K562 (cell line): Measurements from ENCODE around the gene C3orf80. TPM values are rescaled to one million over a fixed set of nuclear protein-coding genes. Genes with fewer than 3 reads are reported as not detected.

Experiments used
- BCOR ChIP-seq: fragments of 450-650 bp; IDR thresholded peaks from 2 replicates; pipeline ENCODE4 v1.6.1; 2016
- CXXC5 ChIP-seq: fragments of 250-450 bp; sonication (Bioruptor Pico); IDR thresholded peaks from 2 replicates; pipeline ENCODE4 v1.8.0; 2022; ENCODE audit warnings: inconsistent platforms, mild to moderate bottlenecking, moderate library complexity
- ELF2 ChIP-seq: fragments of 250-450 bp; sonication (Bioruptor Pico); IDR thresholded peaks from 2 replicates; pipeline ENCODE4 v1.5.0; 2021; ENCODE audit warnings: mild to moderate bottlenecking
- GABPA ChIP-seq: fragments of 200-800 bp; sonication (Bioruptor generic); conservative IDR thresholded peaks from 2 replicates; pipeline ENCODE4 v1.6.1; 2016; ENCODE audit warnings: low read depth, missing genetic modification characterization, missing compliant biosample characterization
- HDAC2 ChIP-seq: fragments of 450-650 bp; IDR thresholded peaks from 2 replicates; pipeline ENCODE4 v1.6.1; 2016; ENCODE audit warnings: mild to moderate bottlenecking
- HNRNPH1 ChIP-seq: fragments of 200-400 bp; formaldehyde crosslinking; optimal IDR thresholded peaks from 2 replicates; pipeline ENCODE3; 2017; ENCODE audit warnings: low read depth, mild to moderate bottlenecking, low read length, moderate library complexity
- IFI16 ChIP-seq: fragments of 250-450 bp; sonication (Bioruptor Pico); IDR thresholded peaks from 2 replicates; pipeline ENCODE4 v2.1.2; 2022; ENCODE audit warnings: mild to moderate bottlenecking, inconsistent platforms
- L3MBTL2 ChIP-seq: fragments of 450-650 bp; IDR thresholded peaks from 2 replicates; pipeline ENCODE4 v1.6.1; 2016; ENCODE audit warnings: mild to moderate bottlenecking, moderate library complexity
- RBFOX2 ChIP-seq: fragments of 200-400 bp; formaldehyde crosslinking; IDR thresholded peaks from 2 replicates; pipeline ENCODE4 v1.6.1; 2017; ENCODE audit warnings: low read depth, mild to moderate bottlenecking, low read length, moderate library complexity
- SIN3A ChIP-seq, 2 experiments: fragments of 150-350 bp in 1 of 2; IDR thresholded peaks; 2 replicates each; pipeline ENCODE4 v1.6.1; 2011 to 2016; ENCODE audit warnings: borderline replicate concordance in 2 of 2, low read depth in 2 of 2, low read length in 2 of 2, mild to moderate bottlenecking in 2 of 2, moderate library complexity in 2 of 2; ENCODE audit not compliant: control insufficient read depth in 1 of 2
- TOE1 ChIP-seq, 2 experiments: fragments of 450-650 bp in 1 of 2; sonication (generic) in 1 of 2; formaldehyde crosslinking in 1 of 2; IDR thresholded peaks; 2 replicates each; pipeline versions ENCODE4 v1.7.1 to v1.8.0; 2016 to 2022; ENCODE audit warnings: borderline replicate concordance in 2 of 2, mild to moderate bottlenecking in 2 of 2, antibody characterized with exemption in 1 of 2, inconsistent platforms in 1 of 2, low read depth in 1 of 2, missing genetic modification reagents in 1 of 2, moderate library complexity in 1 of 2
- ZBED1 ChIP-seq: IDR thresholded peaks from 2 replicates; pipeline ENCODE4 v1.6.1; 2014
- ZEB2 ChIP-seq: fragments of 450-650 bp; IDR thresholded peaks from 2 replicates; pipeline ENCODE4 v1.6.1; 2016
- ZNF24 ChIP-seq: fragments of 450-650 bp; IDR thresholded peaks from 2 replicates; pipeline ENCODE4 v1.6.1; 2016
- ZSCAN32 ChIP-seq: fragments of 450-650 bp; formaldehyde crosslinking; IDR thresholded peaks from 2 replicates; pipeline ENCODE4 v1.4.0; 2020; ENCODE audit warnings: mild to moderate bottlenecking, moderate library complexity
- polyA plus RNA-seq, 8 experiments: library from polyadenylated mRNA; depleted of rRNA in 4 of 8; stranded (reverse) in 5 of 8; unstranded in 3 of 8; fragments of >200 nt; fragmentation: Nextera tagmentation in 2 of 8; fragmentation: Illumina TruSeq in 1 of 8; extraction: Ambion mirVana in 2 of 8; extraction: Trizol in 1 of 8; gene quantifications; 2 replicates each; pipeline versions ENCODE4 v1.2.1 to v1.2.3, GENCODE V29; 2011 to 2014; ENCODE audit warnings: inconsistent platforms in 1 of 8, missing spikeins in 1 of 8
- total RNA-seq, 7 experiments: library from RNA; depleted of rRNA in 6 of 7; stranded (reverse); fragments of >200 nt in 6 of 7; fragmentation: Illumina TruSeq in 2 of 7; extraction: Trizol in 2 of 7; gene quantifications; 2 replicates each; pipeline versions ENCODE4 v1.2.1 to v1.2.3, GENCODE V29; 2011 to 2021; ENCODE audit warnings: low replicate concordance in 1 of 7
- TF ChIP-seq, protein P1 (sequence below), 2 experiments: IDR thresholded peaks; 2 replicates each; pipeline ENCODE4 v1.6.1; 2011; ENCODE audit warnings: borderline replicate concordance in 1 of 2, control low read depth in 1 of 2, low read depth in 1 of 2, low read length in 1 of 2, mild to moderate bottlenecking in 1 of 2, mixed read lengths in 1 of 2, moderate library complexity in 1 of 2; ENCODE audit not compliant: insufficient read depth in 1 of 2, insufficient read length in 1 of 2, poor library complexity in 1 of 2, severe bottlenecking in 1 of 2; ENCODE audit errors: extremely low read depth in 1 of 2
- TF ChIP-seq, protein P2 (sequence below), 2 experiments: fragments of 450-650 bp in 1 of 2; IDR thresholded peaks; 2 replicates each; pipeline ENCODE4 v1.6.1; 2011 to 2017; ENCODE audit warnings: low read depth in 2 of 2, antibody characterized with exemption in 1 of 2, borderline replicate concordance in 1 of 2, low read length in 1 of 2, mild to moderate bottlenecking in 1 of 2, mixed read lengths in 1 of 2; ENCODE audit not compliant: control insufficient read depth in 1 of 2
- TF ChIP-seq, protein P3 (sequence below), 2 experiments: fragments of 250-450 bp in 1 of 2; fragments of 450-650 bp in 1 of 2; sonication (Bioruptor Pico) in 1 of 2; IDR thresholded peaks; 2 replicates each; pipeline versions ENCODE4 v1.6.1 to v1.8.0; 2016 to 2021; ENCODE audit warnings: mild to moderate bottlenecking in 2 of 2, moderate library complexity in 2 of 2, missing compliant biosample characterization in 1 of 2, missing genetic modification characterization in 1 of 2
- TF ChIP-seq, protein P4 (sequence below): sonication (generic); formaldehyde crosslinking; IDR thresholded peaks from 2 replicates; pipeline ENCODE4 v1.8.1; 2023; ENCODE audit warnings: mild to moderate bottlenecking, missing genetic modification reagents

Gene C3orf80
- total and polyA plus RNA-seq, 9 of the 15 experiments (the other 6 are each of a cell fraction or from before 2014, with no cell fraction given), result 0.03 to 0.75 (median 0.07) TPM

DNA sequence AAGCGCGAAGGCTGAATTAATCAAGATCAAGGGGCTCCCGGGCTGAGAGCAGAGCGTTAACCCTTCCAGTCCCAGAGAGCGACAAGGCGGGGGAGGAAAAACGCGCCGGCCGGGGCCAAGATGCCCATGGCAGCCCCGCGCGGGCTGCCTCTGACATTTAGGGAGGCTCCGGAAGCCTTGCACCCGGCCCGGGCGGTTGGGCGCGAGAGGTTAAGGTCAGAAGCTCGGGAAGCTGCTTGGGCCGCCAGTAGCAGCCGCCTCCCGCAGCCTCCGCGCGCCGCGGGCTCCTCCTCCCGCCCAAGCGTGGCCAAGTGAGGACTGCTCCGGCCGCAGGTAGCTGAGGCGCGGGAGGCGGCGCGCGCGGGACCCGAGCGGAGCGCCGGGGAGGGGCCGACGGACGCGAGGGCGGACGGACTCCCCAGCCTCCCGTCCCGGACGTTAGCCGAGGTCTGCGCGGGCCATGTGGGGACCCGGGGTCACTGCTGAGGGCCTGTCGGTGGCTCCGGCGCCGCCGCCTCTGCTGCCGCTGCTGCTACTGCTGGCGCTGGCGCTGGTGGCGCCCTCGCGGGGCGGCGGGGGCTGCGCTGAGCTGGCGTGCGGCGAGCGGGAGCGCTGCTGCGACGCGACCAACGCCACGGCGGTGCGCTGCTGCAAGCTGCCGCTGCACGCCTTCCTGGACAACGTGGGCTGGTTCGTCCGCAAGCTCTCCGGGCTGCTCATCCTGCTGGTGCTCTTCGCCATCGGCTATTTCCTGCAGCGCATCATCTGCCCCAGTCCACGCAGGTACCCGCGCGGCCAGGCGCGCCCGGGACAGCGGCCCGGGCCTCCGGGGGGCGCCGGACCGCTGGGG, at the start of gene C3orf80 (continued):
- TF ChIP-seq, protein P1, sequence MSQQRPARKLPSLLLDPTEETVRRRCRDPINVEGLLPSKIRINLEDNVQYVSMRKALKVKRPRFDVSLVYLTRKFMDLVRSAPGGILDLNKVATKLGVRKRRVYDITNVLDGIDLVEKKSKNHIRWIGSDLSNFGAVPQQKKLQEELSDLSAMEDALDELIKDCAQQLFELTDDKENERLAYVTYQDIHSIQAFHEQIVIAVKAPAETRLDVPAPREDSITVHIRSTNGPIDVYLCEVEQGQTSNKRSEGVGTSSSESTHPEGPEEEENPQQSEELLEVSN (IDR thresholded peaks at IDR 0.05; ENCODE audit: borderline replicate concordance in 1 of 2, extremely low read depth in 1 of 2, insufficient read depth in 1 of 2, insufficient read length in 1 of 2, low read depth in 1 of 2, low read length in 1 of 2, poor library complexity in 1 of 2, severe bottlenecking in 1 of 2), result peak; percentile 92 to 93
- TF ChIP-seq ZSCAN32 (CRISPR knock-in tag) (no peak), RBFOX2 (peak; percentile 78), HDAC2 (peak; percentile 47; the same call in 1 of the 2 replicates), SIN3A (IDR thresholded peaks at IDR 0.05; ENCODE audit: borderline replicate concordance in 2 of 2, control insufficient read depth in 1 of 2, low read depth in 2 of 2, low read length in 2 of 2) (peak in 1 of 2 experiments; percentile 42; a peak in 1 of 4 replicates), IFI16 (no peak), L3MBTL2 (peak; percentile 94), CXXC5 (CRISPR knock-in tag) (peak; percentile 90), HNRNPH1 (no peak), ZNF24 (0 out of 2 replicates have a peak, but pooled peaks have one; percentile 5), ELF2 (CRISPR knock-in tag) (0 out of 2 replicates have a peak, but pooled peaks have one; percentile 30), BCOR (peak; percentile 46; the same call in 1 of the 2 replicates), TOE1 (IDR thresholded peaks at IDR 0.05; ENCODE audit: borderline replicate concordance) (peak; percentile 44; the same call in 1 of the 2 replicates), TOE1 (CRISPR knock-in tag; IDR thresholded peaks at IDR 0.05; ENCODE audit: borderline replicate concordance, low read depth) (no peak), ZEB2 (0 out of 2 replicates have a peak, but pooled peaks have one; percentile 29), ZBED1 (no peak), GABPA (tag) (0 out of 2 replicates have a peak, but pooled peaks have one; percentile 21)
- TF ChIP-seq, protein P2, sequence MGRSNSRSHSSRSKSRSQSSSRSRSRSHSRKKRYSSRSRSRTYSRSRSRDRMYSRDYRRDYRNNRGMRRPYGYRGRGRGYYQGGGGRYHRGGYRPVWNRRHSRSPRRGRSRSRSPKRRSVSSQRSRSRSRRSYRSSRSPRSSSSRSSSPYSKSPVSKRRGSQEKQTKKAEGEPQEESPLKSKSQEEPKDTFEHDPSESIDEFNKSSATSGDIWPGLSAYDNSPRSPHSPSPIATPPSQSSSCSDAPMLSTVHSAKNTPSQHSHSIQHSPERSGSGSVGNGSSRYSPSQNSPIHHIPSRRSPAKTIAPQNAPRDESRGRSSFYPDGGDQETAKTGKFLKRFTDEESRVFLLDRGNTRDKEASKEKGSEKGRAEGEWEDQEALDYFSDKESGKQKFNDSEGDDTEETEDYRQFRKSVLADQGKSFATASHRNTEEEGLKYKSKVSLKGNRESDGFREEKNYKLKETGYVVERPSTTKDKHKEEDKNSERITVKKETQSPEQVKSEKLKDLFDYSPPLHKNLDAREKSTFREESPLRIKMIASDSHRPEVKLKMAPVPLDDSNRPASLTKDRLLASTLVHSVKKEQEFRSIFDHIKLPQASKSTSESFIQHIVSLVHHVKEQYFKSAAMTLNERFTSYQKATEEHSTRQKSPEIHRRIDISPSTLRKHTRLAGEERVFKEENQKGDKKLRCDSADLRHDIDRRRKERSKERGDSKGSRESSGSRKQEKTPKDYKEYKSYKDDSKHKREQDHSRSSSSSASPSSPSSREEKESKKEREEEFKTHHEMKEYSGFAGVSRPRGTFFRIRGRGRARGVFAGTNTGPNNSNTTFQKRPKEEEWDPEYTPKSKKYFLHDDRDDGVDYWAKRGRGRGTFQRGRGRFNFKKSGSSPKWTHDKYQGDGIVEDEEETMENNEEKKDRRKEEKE (IDR thresholded peaks at IDR 0.05; ENCODE audit: borderline replicate concordance in 1 of 2, control insufficient read depth in 1 of 2, low read depth in 2 of 2, low read length in 1 of 2), result no peak
- TF ChIP-seq, protein P3, sequence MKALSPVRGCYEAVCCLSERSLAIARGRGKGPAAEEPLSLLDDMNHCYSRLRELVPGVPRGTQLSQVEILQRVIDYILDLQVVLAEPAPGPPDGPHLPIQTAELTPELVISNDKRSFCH (CRISPR knock-in tag; IDR thresholded peaks at IDR 0.05), result no peak
- TF ChIP-seq, protein P3 (tag; IDR thresholded peaks at IDR 0.05), result peak; percentile 48; the same call in 1 of the 2 replicates
- TF ChIP-seq, protein P4, sequence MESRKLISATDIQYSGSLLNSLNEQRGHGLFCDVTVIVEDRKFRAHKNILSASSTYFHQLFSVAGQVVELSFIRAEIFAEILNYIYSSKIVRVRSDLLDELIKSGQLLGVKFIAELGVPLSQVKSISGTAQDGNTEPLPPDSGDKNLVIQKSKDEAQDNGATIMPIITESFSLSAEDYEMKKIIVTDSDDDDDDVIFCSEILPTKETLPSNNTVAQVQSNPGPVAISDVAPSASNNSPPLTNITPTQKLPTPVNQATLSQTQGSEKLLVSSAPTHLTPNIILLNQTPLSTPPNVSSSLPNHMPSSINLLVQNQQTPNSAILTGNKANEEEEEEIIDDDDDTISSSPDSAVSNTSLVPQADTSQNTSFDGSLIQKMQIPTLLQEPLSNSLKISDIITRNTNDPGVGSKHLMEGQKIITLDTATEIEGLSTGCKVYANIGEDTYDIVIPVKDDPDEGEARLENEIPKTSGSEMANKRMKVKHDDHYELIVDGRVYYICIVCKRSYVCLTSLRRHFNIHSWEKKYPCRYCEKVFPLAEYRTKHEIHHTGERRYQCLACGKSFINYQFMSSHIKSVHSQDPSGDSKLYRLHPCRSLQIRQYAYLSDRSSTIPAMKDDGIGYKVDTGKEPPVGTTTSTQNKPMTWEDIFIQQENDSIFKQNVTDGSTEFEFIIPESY (CRISPR knock-in tag), result no peak
